HG03575 (cell line): ENCODE results near the gene RALY.

ENCODE experiments used
- ATAC-seq: cut with Tn5 transposase; IDR thresholded peaks from one replicate; pipeline ENCODE4 v1.9.1; 2021; ENCODE audit not compliant: unreplicated experiment, insufficient number of reproducible peaks, low FRiP score; ENCODE audit errors: extremely low read depth

Gene RALY

GRCh38 chr20:34069341-34070078 is 75.8 kb downstream of the RALY start:
- ATAC-seq = no peak

GRCh38 chr20:34070079-34070439 is 76.3 kb downstream of the RALY start:
- no peak for ATAC-seq

GRCh38 chr20:34070859-34071258 is 77.1 kb downstream of the RALY start:
- ATAC-seq = no peak

- ATAC-seq = no peak
Measured at GRCh38 chr20:34072076-34072475, 78.4 kb downstream of the RALY start.

- ATAC-seq = no peak
Measured at GRCh38 chr20:34072778-34073177, 79.1 kb downstream of the RALY start.

GRCh38 chr20:34074101-34074760 is 80.5 kb downstream of the RALY start:
- no peak for ATAC-seq

- no peak for ATAC-seq
Measured at GRCh38 chr20:34075647-34076046, 81.9 kb downstream of the RALY start.

GRCh38 chr20:34076952-34077351 is 83.2 kb downstream of the RALY start:
- ATAC-seq = no peak

- no peak for ATAC-seq
Measured at GRCh38 chr20:34078540-34078939, 84.8 kb downstream of the RALY start.

GRCh38 chr20:34079818-34080217 is 86.1 kb downstream of the RALY start:
- no peak for ATAC-seq

- ATAC-seq = no peak
Measured at GRCh38 chr20:34082232-34082887, 88.6 kb downstream of the RALY start.

- ATAC-seq = no peak
Measured at GRCh38 chr20:34083137-34083536, 89.4 kb downstream of the RALY start.

GRCh38 chr20:34083781-34084180 is 90.1 kb downstream of the RALY start:
- ATAC-seq = no peak

GRCh38 chr20:34084227-34084923 is 90.7 kb downstream of the RALY start:
- no peak for ATAC-seq

- ATAC-seq = no peak
Measured at GRCh38 chr20:34085544-34086040, 91.9 kb downstream of the RALY start.

- no peak for ATAC-seq
Measured at GRCh38 chr20:34088305-34089174, 94.8 kb downstream of the RALY start.

GRCh38 chr20:34089175-34089479 is 95.4 kb downstream of the RALY start:
- no peak for ATAC-seq

- ATAC-seq = no peak
Measured at GRCh38 chr20:34089655-34090345, 96.1 kb downstream of the RALY start.
